K562 (cell line): ENCODE measurements around the gene ZNF774. TPM values are rescaled to one million over a fixed set of nuclear protein-coding genes. Genes with fewer than 3 reads are reported as not detected.

Experiments
- CBFB ChIP-seq: sonication (generic); formaldehyde crosslinking; IDR thresholded peaks from 2 replicates; pipeline ENCODE4 v1.4.0; 2020; ENCODE audit warnings: mild to moderate bottlenecking, missing genetic modification reagents
- CCNT2 ChIP-seq: IDR thresholded peaks from 2 replicates; pipeline ENCODE4 v1.6.1; 2011; ENCODE audit warnings: borderline replicate concordance, low read depth, mild to moderate bottlenecking, moderate library complexity, mixed read lengths, low read length; ENCODE audit not compliant: insufficient read length; ENCODE audit errors: extremely low read depth
- CEBPZ ChIP-seq: fragments of 150-350 bp; IDR thresholded peaks from 2 replicates; pipeline ENCODE4 v1.6.1; 2014; ENCODE audit warnings: low read depth, mild to moderate bottlenecking, low read length, borderline replicate concordance
- CXXC5 ChIP-seq: fragments of 250-450 bp; sonication (Bioruptor Pico); IDR thresholded peaks from 2 replicates; pipeline ENCODE4 v1.8.0; 2022; ENCODE audit warnings: inconsistent platforms, mild to moderate bottlenecking, moderate library complexity
- ETS1 ChIP-seq: conservative IDR thresholded peaks from 2 replicates; pipeline ENCODE4 v1.6.1; 2011; ENCODE audit warnings: low read depth, mild to moderate bottlenecking, low read length; ENCODE audit not compliant: control insufficient read depth
- GTF2F1 ChIP-seq: IDR thresholded peaks from 2 replicates; pipeline ENCODE4 v1.6.1; 2011; ENCODE audit warnings: low read depth, low read length, improper control_type of control experiment
- HCFC1 ChIP-seq: IDR thresholded peaks from 2 replicates; pipeline ENCODE4 v1.6.1; 2012; ENCODE audit warnings: low read depth, low read length, improper control_type of control experiment
- MAX ChIP-seq: sonication (generic); formaldehyde crosslinking; IDR thresholded peaks from 2 replicates; pipeline ENCODE4 v1.9.0; 2022; ENCODE audit warnings: mild to moderate bottlenecking, missing genetic modification reagents
- MTA1 ChIP-seq: fragments of 450-650 bp; IDR thresholded peaks from 2 replicates; pipeline ENCODE4 v1.6.1; 2017; ENCODE audit warnings: borderline replicate concordance
- PCBP2 ChIP-seq: fragments of 200-400 bp; formaldehyde crosslinking; IDR thresholded peaks from 2 replicates; pipeline ENCODE4 v1.6.1; 2018; ENCODE audit warnings: low read length, low read depth, mild to moderate bottlenecking, moderate library complexity; ENCODE audit not compliant: poor library complexity, severe bottlenecking
- RBBP5 ChIP-seq: fragments of 200-600 bp; sonication (generic); IDR thresholded peaks from 2 replicates; pipeline ENCODE4 v1.6.1; 2012; ENCODE audit warnings: borderline replicate concordance, mild to moderate bottlenecking, low read length, control low read depth, inconsistent platforms; ENCODE audit not compliant: insufficient read depth, poor library complexity, severe bottlenecking
- RFX5 ChIP-seq: IDR thresholded peaks from 2 replicates; pipeline ENCODE4 v1.6.1; 2011; ENCODE audit warnings: low read depth, mild to moderate bottlenecking, improper control_type of control experiment, low read length
- SIN3A ChIP-seq, 2 experiments: fragments of 150-350 bp in 1 of 2; IDR thresholded peaks; 2 replicates each; pipeline ENCODE4 v1.6.1; 2011 to 2016; ENCODE audit warnings: borderline replicate concordance in 2 of 2, low read depth in 2 of 2, low read length in 2 of 2, mild to moderate bottlenecking in 2 of 2, moderate library complexity in 2 of 2; ENCODE audit not compliant: control insufficient read depth in 1 of 2
- SMAD3 ChIP-seq: fragments of 450-650 bp; formaldehyde crosslinking; conservative IDR thresholded peaks from 2 replicates; pipeline ENCODE4 v1.4.0; 2020; ENCODE audit warnings: mild to moderate bottlenecking
- SREBF1 ChIP-seq: fragments of 150-350 bp; IDR thresholded peaks from 2 replicates; pipeline ENCODE4 v1.6.1; 2014; ENCODE audit warnings: antibody characterized with exemption, low read depth, low read length, borderline replicate concordance
- TAF1 ChIP-seq: IDR thresholded peaks from 2 replicates; pipeline ENCODE4 v1.6.1; 2011; ENCODE audit warnings: mild to moderate bottlenecking, low read length, moderate library complexity; ENCODE audit not compliant: insufficient read depth, control insufficient read depth, severe bottlenecking; ENCODE audit errors: extremely low read depth
- TAF15 ChIP-seq: fragments of 200-400 bp; formaldehyde crosslinking; IDR thresholded peaks from 2 replicates; pipeline ENCODE4 v1.6.1; 2017; ENCODE audit warnings: mild to moderate bottlenecking, low read depth, low read length, moderate library complexity
- TBP ChIP-seq: optimal IDR thresholded peaks from 2 replicates; pipeline ENCODE3; 2011; ENCODE audit warnings: low read depth, low read length, improper control_type of control experiment
- ZFP36 ChIP-seq: fragments of 150-350 bp; IDR thresholded peaks from 2 replicates; pipeline ENCODE4 v1.6.1; 2018; ENCODE audit warnings: low read length, low read depth; ENCODE audit not compliant: partially characterized antibody
- ZNF778 ChIP-seq: fragments of 450-650 bp; formaldehyde crosslinking; IDR thresholded peaks from 2 replicates; pipeline ENCODE4 v1.4.0; 2020; ENCODE audit warnings: mild to moderate bottlenecking, moderate library complexity
- polyA plus RNA-seq, 8 experiments: library from polyadenylated mRNA; depleted of rRNA in 4 of 8; stranded (reverse) in 5 of 8; unstranded in 3 of 8; fragments of >200 nt; fragmentation: Nextera tagmentation in 2 of 8; fragmentation: Illumina TruSeq in 1 of 8; extraction: Ambion mirVana in 2 of 8; extraction: Trizol in 1 of 8; gene quantifications; 2 replicates each; pipeline versions ENCODE4 v1.2.1 to v1.2.3, GENCODE V29; 2011 to 2014; ENCODE audit warnings: inconsistent platforms in 1 of 8, missing spikeins in 1 of 8
- total RNA-seq, 7 experiments: library from RNA; depleted of rRNA in 6 of 7; stranded (reverse); fragments of >200 nt in 6 of 7; fragmentation: Illumina TruSeq in 2 of 7; extraction: Trizol in 2 of 7; gene quantifications; 2 replicates each; pipeline versions ENCODE4 v1.2.1 to v1.2.3, GENCODE V29; 2011 to 2021; ENCODE audit warnings: low replicate concordance in 1 of 7

The ZNF774 gene
- total and polyA plus RNA-seq, 9 of the 15 experiments (the other 6 are each of a cell fraction or from before 2014, with no cell fraction given): 0.32 to 2.0 (median 1.2) TPM

GRCh38 chr15:90352107-90352893 is at the start of gene ZNF774 (continued):
- TF ChIP-seq ZFP36 (peak; percentile 17), TAF1 (peak; percentile 38), TBP (peak; percentile 22), MAX (CRISPR knock-in tag) (peak; percentile 28; the same call in 1 of the 2 replicates), PCBP2 (no peak), MTA1 (no peak), CXXC5 (CRISPR knock-in tag) (peak; percentile 70), RFX5 (no peak), RBBP5 (peak; percentile 61), CBFB (CRISPR knock-in tag) (peak; percentile 69; the same call in 1 of the 2 replicates), SREBF1 (0 out of 2 replicates have a peak, but pooled peaks have one; percentile 34), TAF15 (no peak), CCNT2 (peak; percentile 36), CEBPZ (peak; percentile 53; the same call in 1 of the 2 replicates), SMAD3 (no peak), HCFC1 (peak; percentile 97), GTF2F1 (no peak), ETS1 (peak; percentile 61; the same call in 1 of the 2 replicates), ZNF778 (no peak), SIN3A (IDR thresholded peaks at IDR 0.05; ENCODE audit: borderline replicate concordance in 2 of 2, control insufficient read depth in 1 of 2, low read depth in 2 of 2, low read length in 2 of 2) (peak in 1 of 2 experiments; percentile 77; a peak in 2 of 4 replicates)
